ENCODE data around the gene MAP2. TPM values are rescaled to one million over a fixed set of nuclear protein-coding genes. Genes with fewer than 3 reads are reported as not detected.

The MAP2 gene
- total RNA-seq, 1 donor from 2014 or later: not detected

DNA sequence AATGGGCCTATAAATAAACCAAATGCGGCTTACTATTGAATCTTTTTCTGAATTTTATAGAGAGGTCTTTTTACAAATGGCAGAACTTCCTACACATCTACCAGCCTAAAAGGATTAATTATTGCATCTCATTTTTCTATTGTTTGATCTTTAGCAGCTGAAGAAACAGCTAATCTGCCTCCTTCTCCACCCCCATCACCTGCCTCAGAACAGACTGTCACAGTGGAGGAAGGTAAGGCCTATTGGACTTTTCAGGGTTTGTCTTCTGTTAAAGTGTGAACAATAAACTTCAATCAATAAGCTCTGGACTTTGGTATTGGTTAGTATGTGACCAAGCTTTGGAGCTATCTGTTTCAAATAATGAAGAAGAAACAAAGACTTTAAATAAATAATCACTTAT, 256.7 kb downstream of the MAP2 start:
- Mint-ChIP-seq H3K4me3 (no peak overlapping the region), H3K9me3 (no peaks in the 10 kb centered on the region), H3K27me3 (ENCODE audit: insufficient read depth) (no peaks in the 10 kb centered on the region), H3K27ac (no peak overlapping the region), H3K4me1 (ENCODE audit: low read depth) (no peaks in the 10 kb centered on the region), H3K36me3 (ENCODE audit: low read depth) (no peaks in the 10 kb centered on the region)
- intact Hi-C loops (cut with micrococcal nuclease): no loop called here
- DNase-seq (ENCODE audit: low spot score): no peak

GRCh38 chr2:209681201-209681735, 257.4 kb downstream of the MAP2 start:
- Mint-ChIP-seq H3K4me1 (ENCODE audit: low read depth) (no peaks in the 10 kb centered on the region), H3K36me3 (ENCODE audit: low read depth) (no peaks in the 10 kb centered on the region), H3K9me3 (no peaks in the 10 kb centered on the region), H3K4me3 (no peak overlapping the region), H3K27me3 (ENCODE audit: insufficient read depth) (no peaks in the 10 kb centered on the region), H3K27ac (no peak overlapping the region)
- intact Hi-C loops (cut with micrococcal nuclease): no loop called here
- no peak for DNase-seq (ENCODE audit: low spot score)

DNA sequence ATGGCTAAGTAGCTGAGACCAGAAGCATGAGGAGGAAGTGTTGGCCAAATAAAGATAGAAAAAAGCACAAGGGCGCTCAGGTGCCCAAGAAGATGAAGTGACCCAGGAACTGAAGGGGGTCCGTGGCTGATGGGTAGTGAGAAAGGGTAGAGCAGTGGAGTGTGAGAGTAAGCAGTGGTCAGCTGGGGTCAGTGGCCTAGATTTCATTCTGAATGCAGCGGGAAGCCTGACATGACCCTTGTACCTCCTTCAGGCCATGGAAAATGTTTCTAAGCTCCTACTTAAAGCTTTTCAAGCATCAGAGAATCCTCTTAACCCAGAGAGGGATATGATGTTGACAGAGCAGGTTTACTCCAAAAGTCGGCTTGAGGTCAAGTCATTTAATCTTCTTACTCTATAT, 258.8 kb downstream of the MAP2 start:
- DNase-seq (ENCODE audit: low spot score): no peak
- Mint-ChIP-seq H3K4me1 (ENCODE audit: low read depth) (no peaks in the 10 kb centered on the region), H3K4me3 (no peak overlapping the region), H3K27ac (no peak overlapping the region), H3K36me3 (ENCODE audit: low read depth) (no peaks in the 10 kb centered on the region), H3K27me3 (ENCODE audit: insufficient read depth) (no peaks in the 10 kb centered on the region), H3K9me3 (no peaks in the 10 kb centered on the region)
- intact Hi-C loops (cut with micrococcal nuclease): no loop called here

- Mint-ChIP-seq H3K9me3 (no peaks in the 10 kb centered on the region), H3K4me1 (ENCODE audit: low read depth) (no peaks in the 10 kb centered on the region), H3K27ac (no peak overlapping the region), H3K36me3 (ENCODE audit: low read depth) (no peaks in the 10 kb centered on the region), H3K4me3 (no peak overlapping the region), H3K27me3 (ENCODE audit: insufficient read depth) (no peaks in the 10 kb centered on the region)
- intact Hi-C loops (cut with micrococcal nuclease): no loop called here
- DNase-seq (ENCODE audit: low spot score): no peak
These were observed 261.5 kb downstream of the MAP2 start for GRCh38 chr2:209685340-209685739.

DNA sequence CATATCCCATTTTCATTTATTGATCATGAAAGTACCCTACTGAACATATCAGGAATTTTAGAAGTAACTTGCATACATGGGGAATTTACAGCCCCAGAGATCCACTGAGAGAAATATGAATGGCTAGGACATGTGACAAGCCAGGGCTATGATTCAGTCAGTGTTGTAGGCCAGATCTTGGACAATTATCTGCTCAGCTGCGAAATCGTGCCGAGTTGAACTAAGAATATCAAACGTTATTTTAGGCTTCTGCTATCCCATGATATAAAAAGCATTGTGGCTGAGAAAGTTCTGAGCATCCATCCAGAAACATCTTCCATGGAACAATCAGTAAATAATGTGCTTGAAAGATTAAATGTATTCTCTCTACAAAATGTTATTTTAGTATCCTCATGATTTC, 262.1 kb downstream of the MAP2 start:
- intact Hi-C loops (cut with micrococcal nuclease): no loop called here
- H3K27ac Mint-ChIP-seq: no peak overlapping the region
- no peaks in the 10 kb centered on the region for H3K36me3 Mint-ChIP-seq (ENCODE audit: low read depth)
- H3K4me1 Mint-ChIP-seq (ENCODE audit: low read depth): no peaks in the 10 kb centered on the region
- DNase-seq (ENCODE audit: low spot score): no peak
- H3K27me3 Mint-ChIP-seq (ENCODE audit: insufficient read depth): no peaks in the 10 kb centered on the region
- H3K4me3 Mint-ChIP-seq: no peak overlapping the region
- H3K9me3 Mint-ChIP-seq: no peaks in the 10 kb centered on the region

DNA sequence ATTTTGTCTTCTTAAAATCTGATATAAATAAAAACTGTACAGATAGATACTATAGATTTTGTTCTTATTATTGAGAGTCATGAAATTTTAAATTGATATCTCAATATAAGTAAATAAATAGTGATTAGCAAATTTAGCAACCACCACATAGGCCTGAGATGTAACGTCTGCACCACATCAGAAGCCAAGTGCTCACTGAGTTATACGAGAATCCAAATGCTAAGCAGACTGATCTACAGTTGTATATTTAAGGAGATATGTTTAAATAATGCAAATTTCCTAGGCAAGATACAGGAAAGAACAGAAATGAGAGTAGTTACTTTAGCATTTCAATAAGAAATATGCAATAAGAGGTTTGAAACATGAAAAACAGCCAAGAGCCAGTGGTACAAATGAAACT, 262.6 kb downstream of the MAP2 start:
- no peaks in the 10 kb centered on the region for H3K9me3 Mint-ChIP-seq

GRCh38 chr2:209687323-209687969, 263.6 kb downstream of the MAP2 start:
- Mint-ChIP-seq H3K27me3 (ENCODE audit: insufficient read depth) (no peaks in the 10 kb centered on the region), H3K4me1 (ENCODE audit: low read depth) (no peaks in the 10 kb centered on the region), H3K27ac (no peak overlapping the region), H3K9me3 (no peaks in the 10 kb centered on the region), H3K36me3 (ENCODE audit: low read depth) (no peaks in the 10 kb centered on the region), H3K4me3 (no peak overlapping the region)
- intact Hi-C loops (cut with micrococcal nuclease): no loop called here
- no peak for DNase-seq (ENCODE audit: low spot score)

More for the DNA sequence above, 262.6 kb downstream of the MAP2 start:
- no peaks in the 10 kb centered on the region for H3K27me3 Mint-ChIP-seq (ENCODE audit: insufficient read depth)
- no peaks in the 10 kb centered on the region for H3K36me3 Mint-ChIP-seq (ENCODE audit: low read depth)
- no peak overlapping the region for H3K27ac Mint-ChIP-seq
- H3K4me3 Mint-ChIP-seq: no peak overlapping the region
- intact Hi-C loops (cut with micrococcal nuclease): no loop called here
- no peak for DNase-seq (ENCODE audit: low spot score)
- no peaks in the 10 kb centered on the region for H3K4me1 Mint-ChIP-seq (ENCODE audit: low read depth)

DNA sequence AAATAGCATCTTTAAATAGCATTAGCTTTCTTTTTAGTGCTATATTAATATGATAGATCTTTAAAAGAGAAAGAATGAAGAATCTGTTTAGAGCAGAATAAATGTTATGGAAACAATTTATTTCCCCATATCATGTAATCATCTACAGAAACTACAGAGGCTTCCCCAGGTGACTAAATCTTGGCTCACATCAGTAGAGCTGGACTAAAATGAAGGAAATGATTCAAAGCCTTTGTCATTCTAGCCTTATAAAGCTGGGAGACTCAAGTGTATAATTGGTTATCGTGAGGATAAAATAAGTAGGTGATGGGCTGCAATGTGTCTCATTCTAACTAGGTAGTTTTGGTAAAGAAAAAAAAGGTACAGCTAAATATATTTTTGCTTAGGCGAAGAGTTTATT, 264.5 kb downstream of the MAP2 start:
- Mint-ChIP-seq H3K4me1 (ENCODE audit: low read depth) (no peaks in the 10 kb centered on the region), H3K36me3 (ENCODE audit: low read depth) (no peaks in the 10 kb centered on the region), H3K9me3 (no peaks in the 10 kb centered on the region), H3K27me3 (ENCODE audit: insufficient read depth) (no peaks in the 10 kb centered on the region), H3K27ac (no peak overlapping the region), H3K4me3 (no peak overlapping the region)
- intact Hi-C loops (cut with micrococcal nuclease): no loop called here
- DNase-seq (ENCODE audit: low spot score): no peak

- H3K4me1 Mint-ChIP-seq (ENCODE audit: low read depth): no peaks in the 10 kb centered on the region
- no peaks in the 10 kb centered on the region for H3K36me3 Mint-ChIP-seq (ENCODE audit: low read depth)
- DNase-seq (ENCODE audit: low spot score): no peak
- intact Hi-C loops (cut with micrococcal nuclease): no loop called here
- H3K9me3 Mint-ChIP-seq: no peaks in the 10 kb centered on the region
- no peak overlapping the region for H3K27ac Mint-ChIP-seq
- H3K4me3 Mint-ChIP-seq: no peak overlapping the region
- no peaks in the 10 kb centered on the region for H3K27me3 Mint-ChIP-seq (ENCODE audit: insufficient read depth)
These were observed 266.3 kb downstream of the MAP2 start for GRCh38 chr2:209690029-209690754.

DNA sequence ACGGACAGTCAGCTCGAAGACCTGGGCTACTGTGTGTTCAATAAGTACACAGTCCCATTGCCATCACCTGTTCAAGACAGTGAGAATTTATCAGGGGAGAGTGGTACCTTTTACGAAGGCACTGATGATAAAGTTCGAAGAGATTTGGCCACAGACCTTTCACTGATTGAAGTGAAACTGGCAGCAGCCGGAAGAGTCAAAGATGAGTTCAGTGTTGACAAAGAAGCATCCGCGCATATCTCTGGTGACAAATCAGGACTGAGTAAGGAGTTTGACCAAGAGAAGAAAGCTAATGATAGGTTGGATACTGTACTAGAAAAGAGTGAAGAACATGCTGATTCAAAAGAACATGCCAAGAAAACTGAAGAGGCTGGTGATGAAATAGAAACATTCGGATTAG, 270.9 kb downstream of the MAP2 start:
- Mint-ChIP-seq H3K9me3 (no peaks in the 10 kb centered on the region), H3K4me1 (ENCODE audit: low read depth) (no peaks in the 10 kb centered on the region), H3K4me3 (no peak overlapping the region), H3K27ac (no peak overlapping the region), H3K36me3 (ENCODE audit: low read depth) (no peaks in the 10 kb centered on the region), H3K27me3 (ENCODE audit: insufficient read depth) (peaks cover 2% of the 10 kb centered on the region)
- no peak for DNase-seq (ENCODE audit: low spot score)
- intact Hi-C loops (cut with micrococcal nuclease): no loop called here

DNA sequence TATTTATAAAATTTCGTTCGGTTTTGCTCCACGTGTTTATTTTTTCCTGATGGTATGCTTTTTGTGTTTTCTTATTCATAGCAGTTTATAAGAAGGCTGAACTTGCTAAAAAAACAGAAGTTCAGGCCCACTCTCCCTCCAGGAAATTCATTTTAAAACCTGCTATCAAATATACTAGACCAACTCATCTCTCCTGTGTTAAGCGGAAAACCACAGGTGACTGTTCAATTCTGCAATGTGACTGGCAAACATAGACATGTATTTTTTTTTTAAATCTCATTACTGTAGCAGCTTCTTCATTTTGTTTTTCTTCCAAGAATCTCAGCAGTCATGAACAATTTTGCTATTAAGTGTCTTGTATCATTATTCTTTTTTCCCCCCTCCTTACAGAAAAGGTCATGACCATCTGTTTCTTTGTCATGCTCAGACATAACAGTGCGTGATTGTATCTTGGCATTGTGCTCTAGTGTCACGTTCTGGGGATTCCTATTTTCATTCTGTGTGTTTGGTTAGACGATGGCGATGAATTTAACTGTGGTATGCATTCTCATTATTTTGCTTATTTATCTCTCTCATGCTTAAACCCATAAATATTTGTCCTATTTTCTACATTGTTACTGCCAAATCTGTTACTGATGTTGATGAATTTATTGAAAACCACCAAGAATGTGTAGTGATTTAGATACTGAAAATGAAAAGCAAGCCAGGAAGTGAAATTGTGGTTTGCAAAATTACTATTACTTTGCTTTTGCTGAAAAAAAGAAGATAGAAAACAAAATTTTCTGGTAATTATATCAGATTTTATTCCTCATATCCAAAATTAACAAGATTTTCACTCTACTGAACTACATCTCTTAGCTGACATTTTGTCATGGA, 273.2 kb downstream of the MAP2 start:
- Mint-ChIP-seq H3K27ac (no peak overlapping the region), H3K4me3 (no peak overlapping the region), H3K27me3 (ENCODE audit: insufficient read depth) (peaks cover 2% of the 10 kb centered on the region), H3K36me3 (ENCODE audit: low read depth) (no peaks in the 10 kb centered on the region), H3K4me1 (ENCODE audit: low read depth) (no peaks in the 10 kb centered on the region), H3K9me3 (no peaks in the 10 kb centered on the region)
- no peak for DNase-seq (ENCODE audit: low spot score)
- intact Hi-C loops (cut with micrococcal nuclease): no loop called here

DNA sequence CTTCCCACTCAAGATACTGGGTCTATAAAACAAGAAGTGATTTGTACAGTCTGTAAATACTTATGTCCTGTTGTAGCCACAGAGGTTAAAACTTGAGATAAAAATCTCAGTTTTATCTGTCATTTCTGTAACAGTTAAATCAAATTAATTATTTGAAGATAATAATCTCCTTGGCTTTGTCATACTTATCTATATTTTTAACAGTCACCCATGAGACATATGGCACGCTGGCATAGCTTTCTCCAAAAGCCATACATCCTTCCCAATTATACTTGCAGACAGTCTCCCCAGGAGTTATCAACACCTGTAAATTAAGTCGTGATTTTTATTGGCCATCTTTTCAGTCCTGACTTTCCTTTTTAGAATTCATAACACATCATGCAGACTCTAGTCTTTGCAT, 278.9 kb downstream of the MAP2 start:
- H3K4me3 Mint-ChIP-seq: no peak overlapping the region
- H3K4me1 Mint-ChIP-seq (ENCODE audit: low read depth): no peaks in the 10 kb centered on the region
- H3K36me3 Mint-ChIP-seq (ENCODE audit: low read depth): no peaks in the 10 kb centered on the region
- H3K27ac Mint-ChIP-seq: no peak overlapping the region
- intact Hi-C loops (cut with micrococcal nuclease): no loop called here
- H3K27me3 Mint-ChIP-seq (ENCODE audit: insufficient read depth): peaks cover 2% of the 10 kb centered on the region
- no peaks in the 10 kb centered on the region for H3K9me3 Mint-ChIP-seq
- DNase-seq (ENCODE audit: low spot score): no peak

DNA sequence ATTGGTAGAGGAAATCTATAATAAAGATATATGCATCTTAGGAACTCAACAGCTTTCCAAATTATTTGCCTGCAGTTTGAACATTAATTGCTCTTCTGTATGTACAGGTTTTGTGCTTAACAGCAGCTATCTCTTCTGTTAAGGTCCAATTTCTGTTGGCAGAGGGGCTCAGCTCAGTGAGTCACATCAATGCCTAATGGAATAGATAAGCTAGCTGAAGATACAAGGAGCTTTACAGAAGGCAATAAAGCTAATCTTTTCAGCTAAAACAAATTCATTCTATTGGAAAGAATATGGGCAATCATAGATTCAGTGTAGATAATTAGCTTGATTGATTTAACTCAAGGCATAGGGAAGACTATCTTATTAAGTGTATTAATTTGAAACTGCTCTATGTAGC, 289.4 kb downstream of the MAP2 start:
- no peak for DNase-seq (ENCODE audit: low spot score)
- intact Hi-C loops (cut with micrococcal nuclease): no loop called here
- Mint-ChIP-seq H3K36me3 (ENCODE audit: low read depth) (no peaks in the 10 kb centered on the region), H3K27ac (no peak overlapping the region), H3K9me3 (no peaks in the 10 kb centered on the region), H3K27me3 (ENCODE audit: insufficient read depth) (no peaks in the 10 kb centered on the region), H3K4me3 (no peak overlapping the region), H3K4me1 (ENCODE audit: low read depth) (no peaks in the 10 kb centered on the region)
